GM19372 (cell line): ENCODE data around the gene ROCK2.

ENCODE experiments used
- ATAC-seq: cut with Tn5 transposase; IDR thresholded peaks from one replicate; pipeline ENCODE4 v1.9.1; 2021; ENCODE audit warnings: mild to moderate bottlenecking, low read depth, moderate library complexity; ENCODE audit not compliant: unreplicated experiment

Gene ROCK2

GRCh38 chr2:11314487-11314886 lies 29.9 kb downstream of the ROCK2 start:
- ATAC-seq, result no peak

- ATAC-seq, result no peak
Observed at GRCh38 chr2:11312770-11313471, 31.5 kb downstream of the ROCK2 start.

GRCh38 chr2:11311543-11311942 lies 32.9 kb downstream of the ROCK2 start:
- ATAC-seq, result no peak

- no peak for ATAC-seq
Observed at GRCh38 chr2:11310212-11310611, 34.2 kb downstream of the ROCK2 start.

DNA sequence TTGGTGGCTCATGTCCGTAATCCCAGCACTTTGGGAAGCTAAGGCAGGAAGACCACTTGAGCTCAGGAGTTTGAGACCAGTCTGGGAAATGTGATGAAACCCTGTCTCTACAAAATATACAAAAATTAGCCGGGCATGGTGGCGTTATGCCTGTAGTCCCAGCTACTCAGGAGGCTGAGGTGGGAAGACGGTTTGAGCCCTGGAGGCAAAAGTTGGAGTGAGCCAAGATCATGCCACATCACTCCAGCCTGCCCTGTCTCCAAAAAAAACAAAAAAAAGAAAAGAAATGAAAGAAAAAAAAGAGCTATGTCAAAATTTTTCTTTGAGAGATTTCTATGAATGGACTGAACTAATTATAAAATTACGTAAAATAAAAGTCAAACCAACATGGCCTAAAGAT lies 34.7 kb downstream of the ROCK2 start:
- no peak for ATAC-seq

DNA sequence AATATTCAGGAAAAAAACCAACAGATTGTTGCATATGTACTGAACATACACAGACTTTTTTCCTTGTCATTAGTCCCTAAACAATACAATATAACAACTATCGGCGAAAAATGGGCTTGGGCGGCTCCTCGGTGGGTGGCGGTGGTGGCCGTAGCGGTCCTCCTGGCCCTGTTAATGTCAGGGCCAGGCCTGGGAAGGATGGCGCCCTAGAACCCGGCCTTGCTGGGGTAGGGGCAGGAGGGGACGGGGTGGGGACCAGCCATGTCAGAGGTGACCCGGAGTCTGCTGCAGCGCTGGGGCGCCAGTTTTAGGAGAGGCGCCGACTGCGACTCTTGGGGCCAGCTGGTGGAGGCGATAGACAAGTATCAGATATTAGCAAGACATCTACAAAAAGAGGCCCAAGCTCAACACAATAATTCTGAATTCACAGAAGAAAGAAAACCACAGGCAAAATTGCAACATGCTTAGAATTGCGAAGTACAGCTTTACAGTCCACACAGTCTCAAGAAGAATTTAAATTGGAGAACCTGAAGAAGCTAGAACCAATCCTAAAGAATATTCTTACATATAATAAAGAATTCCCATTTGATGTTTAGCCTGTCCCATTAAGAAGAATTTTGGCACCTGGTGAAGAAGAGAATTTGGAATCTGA lies 36.5 kb downstream of the ROCK2 start:
- no peak for ATAC-seq

DNA sequence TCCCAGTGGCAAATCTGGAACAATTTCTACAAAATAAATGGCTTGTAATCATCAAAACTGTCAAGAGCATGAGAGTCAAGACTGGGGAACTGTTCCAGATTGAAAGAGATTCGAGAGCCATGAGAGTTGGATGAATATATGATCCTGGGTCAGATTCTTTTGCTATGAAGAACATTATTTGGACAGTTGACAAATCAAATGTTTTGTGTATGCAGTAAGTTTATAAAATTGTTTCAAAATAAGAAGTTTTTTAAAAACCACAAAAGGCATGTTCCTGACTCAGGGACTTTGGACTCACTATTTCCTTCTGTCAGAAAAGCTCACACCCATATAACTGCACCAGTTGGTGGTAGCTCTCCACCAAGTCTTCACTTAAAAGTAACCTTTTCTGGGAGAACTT lies 38.5 kb downstream of the ROCK2 start:
- ATAC-seq, result no peak

GRCh38 chr2:11305338-11305737 lies 39.1 kb downstream of the ROCK2 start:
- no peak for ATAC-seq

GRCh38 chr2:11304476-11304875 lies 40.0 kb downstream of the ROCK2 start:
- ATAC-seq, result no peak

DNA sequence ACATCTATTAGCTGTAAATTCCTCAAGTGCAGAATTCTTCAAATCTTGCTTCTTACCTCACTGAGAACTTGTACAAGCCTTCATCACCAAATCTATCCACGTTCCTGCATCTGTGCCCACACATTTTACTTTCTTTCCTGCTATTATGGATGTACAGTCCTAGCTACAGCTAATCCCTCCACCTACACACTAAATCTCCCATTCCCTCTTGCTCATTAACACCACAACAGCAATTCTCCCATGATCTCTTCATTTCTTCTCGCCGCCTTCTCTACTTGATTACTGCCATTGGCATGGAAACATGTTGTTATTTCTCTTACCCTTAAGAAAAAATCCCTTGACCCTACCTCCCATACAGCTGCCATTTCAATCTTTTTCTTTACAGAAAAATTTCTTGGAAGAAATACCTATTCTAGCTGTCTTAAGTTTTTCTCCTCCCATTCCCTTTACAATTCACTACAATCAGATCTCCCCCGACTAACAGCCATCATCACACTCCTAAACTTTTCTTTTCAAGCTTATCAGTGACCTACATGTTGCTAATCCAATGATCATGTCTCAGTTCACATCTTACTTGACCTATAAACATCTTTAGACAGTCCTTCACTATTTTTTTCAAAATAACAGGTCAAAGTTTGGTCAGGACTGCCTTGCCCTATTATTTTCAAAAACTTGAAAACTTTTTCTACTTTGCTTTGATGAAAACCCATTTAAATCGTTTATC lies 41.0 kb downstream of the ROCK2 start:
- ATAC-seq, result no peak

GRCh38 chr2:11299439-11299838 lies 45.0 kb downstream of the ROCK2 start:
- no peak for ATAC-seq

DNA sequence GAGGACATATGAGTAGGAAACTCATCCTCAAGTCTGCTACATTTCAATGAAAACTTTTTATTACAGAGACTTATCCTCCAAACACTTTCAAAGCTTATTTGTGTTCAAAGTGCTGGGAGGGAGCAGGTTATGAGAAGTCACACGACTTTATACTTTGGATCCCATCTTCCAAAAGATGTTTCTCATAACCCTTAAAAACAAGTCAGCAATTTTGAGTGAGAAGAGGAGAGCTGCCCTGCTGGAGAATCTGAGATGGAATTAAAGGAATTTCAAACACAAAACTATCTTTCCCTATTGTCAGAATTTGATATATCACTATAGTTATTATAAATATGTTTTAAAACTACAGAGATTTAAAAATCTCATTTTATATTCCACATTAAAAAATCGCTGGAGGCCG lies 45.8 kb downstream of the ROCK2 start:
- ATAC-seq, result no peak

DNA sequence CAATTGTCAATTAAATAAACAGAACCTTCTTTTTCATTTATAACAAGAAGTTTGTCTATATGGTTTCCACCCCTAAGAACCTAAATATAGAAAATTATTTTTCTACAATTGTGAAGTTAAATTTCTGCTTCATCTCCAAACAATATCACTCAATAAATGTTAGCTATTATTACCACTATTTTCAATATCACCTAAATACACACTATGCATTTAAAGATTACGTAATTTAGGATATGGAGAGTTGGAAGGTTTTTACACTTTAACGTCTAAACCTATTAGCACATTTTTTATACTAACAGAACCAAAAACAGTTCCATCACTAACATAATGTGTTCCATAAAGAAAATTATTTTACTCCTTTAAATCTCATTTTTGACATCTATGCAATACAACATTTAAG lies 48.0 kb downstream of the ROCK2 start:
- ATAC-seq, result no peak

GRCh38 chr2:11292464-11293255 lies 51.8 kb downstream of the ROCK2 start:
- ATAC-seq, result no peak

DNA sequence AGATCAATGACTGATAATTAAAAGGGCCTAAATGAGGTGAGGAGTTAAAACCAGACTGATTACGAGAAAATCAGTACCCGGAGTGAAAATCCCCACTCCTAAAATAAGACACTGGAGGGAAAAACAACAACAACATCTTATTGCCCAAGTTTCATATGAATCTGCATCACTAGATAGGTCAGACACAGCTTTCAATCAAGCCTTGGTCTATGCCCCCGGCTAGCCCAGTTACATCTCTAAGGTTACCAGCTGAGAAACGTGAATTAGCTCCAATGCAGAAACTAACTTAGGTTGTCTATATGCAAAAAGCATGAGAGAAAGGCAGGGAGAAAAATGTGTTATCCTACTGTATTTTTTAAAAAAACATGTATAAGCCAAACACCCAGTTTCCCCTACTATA lies 53.7 kb downstream of the ROCK2 start:
- ATAC-seq, result no peak

DNA sequence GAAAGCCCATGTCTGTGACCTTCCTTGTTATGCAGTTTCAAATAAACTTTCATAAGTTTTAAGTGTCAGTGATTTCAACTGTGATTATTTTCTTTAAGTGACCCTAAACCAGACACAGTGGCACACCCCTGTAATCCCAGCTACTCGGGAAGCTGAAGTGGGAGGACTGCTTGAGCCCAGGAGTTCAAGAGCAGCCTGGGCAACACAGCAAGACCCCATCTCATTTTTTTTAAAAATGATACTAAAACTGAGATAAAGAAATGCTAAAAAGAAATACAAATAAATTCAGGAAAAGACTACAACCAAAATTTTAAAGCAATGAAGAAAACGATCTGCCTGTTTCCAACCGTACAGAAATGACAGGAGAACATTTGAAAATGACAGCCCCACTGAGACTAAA lies 54.2 kb downstream of the ROCK2 start:
- no peak for ATAC-seq

- no peak for ATAC-seq
Observed at GRCh38 chr2:11288431-11288830, 56.0 kb downstream of the ROCK2 start.

- ATAC-seq, result no peak
Observed at GRCh38 chr2:11286749-11287148, 57.7 kb downstream of the ROCK2 start.

- no peak for ATAC-seq
Observed at GRCh38 chr2:11286323-11286722, 58.1 kb downstream of the ROCK2 start.

DNA sequence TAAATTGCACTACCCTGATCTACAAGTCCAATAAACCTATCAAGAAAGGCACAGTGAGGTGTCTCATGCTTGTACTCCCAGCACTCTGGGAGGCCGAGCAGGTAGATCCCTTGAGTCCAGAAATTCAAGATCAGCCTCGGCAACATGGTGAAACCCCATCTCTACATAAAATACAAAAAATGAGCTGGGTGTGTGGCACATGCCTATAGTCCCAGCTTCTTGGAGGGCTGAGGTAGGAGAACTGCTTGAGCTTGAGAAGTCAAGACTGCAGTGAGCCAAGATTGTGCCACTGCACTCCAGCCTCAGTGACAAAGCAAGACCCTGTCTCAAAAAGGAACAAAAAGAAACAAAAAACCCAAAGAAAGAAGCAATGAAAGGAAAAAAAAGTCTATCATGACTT lies 58.9 kb downstream of the ROCK2 start:
- ATAC-seq, result no peak

DNA sequence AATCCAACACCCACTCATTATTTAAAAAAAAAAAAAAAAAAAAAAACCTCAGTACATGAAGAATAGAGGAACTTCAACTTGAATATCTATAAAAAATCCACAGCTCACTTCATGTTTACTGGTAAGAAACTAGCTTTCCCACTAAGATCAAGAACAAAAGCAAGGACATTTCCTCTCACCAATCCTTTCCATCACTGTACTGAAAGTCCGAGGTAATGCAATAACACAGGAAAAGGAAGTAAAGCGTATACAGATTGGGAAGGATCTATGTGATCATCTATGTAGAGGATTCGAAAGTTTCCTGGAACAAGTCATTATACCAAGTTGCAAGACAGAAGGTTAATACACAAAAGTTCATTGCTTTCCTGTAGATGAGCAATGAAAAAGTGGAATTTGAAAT lies 63.2 kb downstream of the ROCK2 start:
- no peak for ATAC-seq
